HG03571 (cell line): ENCODE measurements around the gene C2orf72.
"Not testable (repeated sequence)": the region's sequence is repeated elsewhere in the genome, so short reads cannot be mapped to it uniquely, and the experiment has no call there.

Experiments used
- ATAC-seq: cut with Tn5 transposase; IDR thresholded peaks from one replicate; pipeline ENCODE4 v1.9.1; 2021; ENCODE audit not compliant: unreplicated experiment

Gene C2orf72

DNA sequence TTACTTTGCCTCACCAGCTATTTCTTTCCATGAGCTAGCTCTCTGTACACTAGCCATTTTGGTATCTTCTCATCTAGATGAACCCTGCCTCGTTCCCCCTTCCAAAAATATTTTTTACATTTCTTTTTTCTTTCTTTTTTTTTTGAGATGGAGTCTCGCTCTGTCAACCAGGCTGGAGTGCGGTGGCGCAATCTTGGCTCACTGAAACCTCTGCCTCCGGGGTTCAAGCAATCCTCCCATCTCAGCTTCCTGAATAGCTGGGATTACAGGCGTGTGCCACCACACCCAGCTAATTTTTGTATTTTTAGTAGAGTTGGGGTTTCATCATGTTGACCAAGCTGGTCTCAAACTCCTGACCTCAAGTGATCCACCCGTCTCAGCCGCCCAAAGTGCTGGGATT lies 30.2 kb downstream of the C2orf72 start:
- not testable (repeated sequence) for ATAC-seq

DNA sequence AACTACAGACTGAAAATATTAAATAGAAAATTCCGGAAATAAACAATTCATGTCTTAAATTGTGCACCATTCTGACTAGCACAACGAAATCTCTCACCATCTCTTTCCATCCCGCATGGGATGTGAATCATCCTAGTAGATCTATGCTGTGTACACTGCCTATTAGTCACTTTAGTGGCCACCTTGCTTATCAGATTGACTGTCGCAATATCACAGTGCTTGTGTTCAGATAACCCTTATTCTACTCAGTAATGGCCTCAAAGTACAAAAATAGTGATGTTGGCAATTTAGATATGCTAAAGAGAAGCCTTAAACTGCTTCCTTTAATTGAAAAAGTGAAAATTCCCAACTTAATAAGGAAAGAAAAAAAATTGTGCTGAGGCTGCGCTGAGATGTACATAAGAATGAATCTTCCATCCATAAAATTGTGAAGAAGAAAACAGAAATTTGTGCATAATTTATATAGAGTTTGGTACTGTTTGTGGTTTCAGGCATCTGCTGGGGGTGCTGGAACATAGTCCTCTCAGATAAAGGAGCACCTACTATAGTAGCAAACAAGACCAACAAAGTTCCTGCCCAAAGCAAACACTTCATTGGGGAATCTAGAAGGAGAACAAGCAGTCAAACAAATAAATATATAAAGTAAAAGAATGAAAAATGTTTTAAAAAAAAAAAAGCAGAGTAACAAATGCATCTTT lies 31.4 kb downstream of the C2orf72 start:
- ATAC-seq = no peak

DNA sequence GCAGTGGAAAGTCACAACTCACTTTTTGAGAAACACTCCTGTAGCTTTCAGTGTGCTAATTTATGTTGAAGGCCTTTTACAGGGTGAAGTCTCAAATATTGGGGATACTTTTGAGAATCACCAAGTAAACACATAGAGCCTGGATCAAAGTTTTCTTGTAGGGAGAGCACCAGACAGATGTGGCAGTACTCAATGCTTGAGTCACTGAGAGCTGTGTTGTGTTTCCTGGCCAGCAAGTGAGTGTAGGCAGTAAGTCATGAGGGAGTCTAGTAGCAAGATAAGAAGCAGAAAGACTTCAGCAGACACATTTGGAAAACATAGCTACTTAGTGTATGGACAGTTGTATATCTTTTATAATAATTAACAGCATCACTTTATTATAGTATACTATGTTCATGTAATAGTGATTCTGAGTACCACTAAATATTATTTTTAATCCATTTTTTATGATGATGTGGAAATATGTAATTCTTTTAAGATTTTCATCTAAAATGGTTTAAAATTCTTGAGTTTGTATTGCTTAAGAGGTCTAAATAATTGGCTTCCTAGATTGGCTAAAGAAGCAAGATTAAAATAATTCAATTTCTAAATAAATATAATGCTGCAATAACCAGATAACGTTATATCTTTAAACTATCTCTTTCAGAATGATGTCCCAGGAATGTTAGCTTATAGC lies 32.2 kb downstream of the C2orf72 start:
- ATAC-seq = no peak

DNA sequence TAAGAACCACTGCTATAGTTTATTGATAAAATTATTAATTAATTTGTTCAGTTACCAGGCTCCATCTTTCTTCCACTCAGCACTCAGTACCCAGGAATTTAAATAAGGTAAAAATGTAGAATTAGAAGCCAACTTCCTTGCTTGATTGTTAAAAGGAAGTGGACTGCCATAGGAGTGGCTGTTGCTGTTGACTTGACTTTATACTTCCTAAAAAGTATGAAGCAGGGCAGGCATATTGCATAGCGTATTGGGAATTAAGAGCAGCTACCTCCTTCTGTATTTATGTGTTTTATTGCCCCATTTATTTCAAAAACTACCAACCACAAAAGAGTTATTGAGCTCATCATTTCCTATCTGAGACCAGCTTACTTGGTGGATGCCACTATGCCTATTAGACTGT lies 47.2 kb downstream of the C2orf72 start:
- ATAC-seq = no peak

DNA sequence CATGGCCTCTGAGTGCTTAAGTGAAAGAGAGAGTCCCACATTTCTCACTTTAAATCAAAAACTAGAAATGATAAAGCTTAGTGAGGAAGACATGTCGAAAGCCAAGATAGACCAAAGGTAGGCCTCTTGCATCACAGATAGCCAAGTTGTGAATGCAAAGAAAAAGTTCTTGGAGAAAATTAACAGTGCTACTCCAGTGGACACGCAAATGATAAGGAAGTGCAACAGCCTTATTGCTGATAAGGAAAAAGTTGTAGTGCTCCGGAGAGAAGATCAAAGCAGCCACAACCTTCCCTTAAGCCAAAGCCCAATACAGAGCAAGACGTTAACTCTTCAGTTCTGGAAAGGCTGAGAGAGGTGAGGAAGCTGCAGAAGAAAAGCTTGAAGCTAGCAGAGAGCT lies 51.4 kb downstream of the C2orf72 start:
- ATAC-seq = no peak

DNA sequence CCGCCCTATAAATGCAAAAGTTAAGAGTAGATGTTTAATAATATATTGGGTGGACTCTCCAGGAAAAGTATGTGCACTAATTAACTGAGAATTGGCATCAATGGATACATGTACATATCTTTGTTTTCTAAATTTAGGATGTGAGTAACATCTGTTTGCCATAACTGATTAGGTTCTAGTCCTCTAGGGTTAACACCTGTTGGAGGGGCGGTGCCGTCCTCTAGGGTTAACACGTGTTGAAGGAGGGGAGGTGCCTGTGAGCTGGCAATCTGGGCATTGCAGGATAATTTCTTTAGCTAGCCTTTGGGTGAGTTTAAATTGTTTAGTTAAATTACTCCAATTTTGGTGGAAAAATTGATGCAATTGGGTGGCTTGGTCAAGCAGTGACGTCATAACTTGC lies 56.6 kb downstream of the C2orf72 start:
- ATAC-seq = no peak

DNA sequence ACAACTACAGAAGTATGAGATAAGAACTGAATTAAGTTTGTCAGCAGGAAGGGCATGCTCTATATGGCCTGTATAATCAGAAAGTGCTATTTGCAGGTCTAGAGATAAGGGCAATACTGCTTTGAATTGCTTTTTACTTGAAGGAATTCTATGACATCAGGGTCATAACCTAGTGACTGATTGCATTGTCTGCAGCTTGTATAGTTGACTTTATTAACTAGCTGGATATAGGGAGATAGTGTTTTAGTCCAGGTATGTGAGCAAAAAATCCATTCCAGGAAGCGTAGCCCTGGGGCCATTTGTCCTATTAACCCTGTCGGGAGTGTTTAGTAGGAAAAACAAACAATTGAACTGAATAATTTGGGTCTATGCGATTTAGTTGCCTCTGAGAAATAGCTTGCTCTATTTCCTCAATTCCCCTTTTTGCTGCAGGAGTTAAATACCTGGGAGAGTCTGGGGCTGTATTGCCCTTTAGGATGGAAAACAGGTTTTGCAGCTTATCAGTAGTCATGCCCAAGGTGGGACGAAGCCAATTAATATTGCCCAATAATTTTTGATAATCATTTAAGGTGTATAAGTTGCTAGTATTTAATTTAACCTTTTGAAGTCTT lies 57.5 kb downstream of the C2orf72 start:
- ATAC-seq = no peak
